Measurements from ENCODE around the gene ANAPC7.
A peak's percentile ranks its signal among the peaks of the same experiment; 100 is the strongest.
"Not testable (repeated sequence)": the region's sequence is repeated elsewhere in the genome, so short reads cannot be mapped to it uniquely, and the experiment has no call there.

ANAPC7 gene

DNA sequence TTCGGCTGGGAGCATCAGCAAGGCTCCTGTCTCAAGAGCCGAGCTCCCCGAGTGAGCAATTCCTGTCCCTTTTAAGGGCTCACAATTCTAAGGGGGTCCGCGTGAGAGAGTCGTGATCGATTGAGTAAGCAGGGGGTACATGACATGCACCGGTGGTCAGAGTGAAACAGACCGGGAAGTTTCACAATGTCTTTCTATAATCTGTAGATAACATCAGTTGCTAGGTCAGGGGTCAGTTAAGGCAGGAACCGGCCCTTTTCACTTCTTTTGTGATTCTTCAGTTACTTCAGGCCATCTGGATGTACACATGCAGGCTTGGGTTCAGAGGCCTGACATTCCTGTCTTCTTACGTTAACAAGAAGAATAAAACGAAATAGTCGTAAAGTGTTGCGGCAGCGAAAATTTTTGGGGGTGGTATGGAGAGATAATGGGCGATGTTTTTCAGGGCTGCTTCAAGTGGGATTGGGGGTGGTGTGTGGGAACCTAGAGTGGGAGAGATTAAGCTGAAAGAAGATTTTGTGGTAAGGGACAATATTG, 1.7 kb upstream of the ANAPC7 start:
- Mint-ChIP-seq H3K27me3 (ENCODE audit: low read depth) (peaks cover 14% of the 10 kb centered on the region), H3K4me1 (ENCODE audit: low read depth) (peaks cover 12% of the 10 kb centered on the region)
- H3K4me3 Mint-ChIP-seq; H3K27ac Mint-ChIP-seq; H3K9me3 Mint-ChIP-seq; H3K36me3 Mint-ChIP-seq (ENCODE audit: low read depth): not testable (repeated sequence)

DNA sequence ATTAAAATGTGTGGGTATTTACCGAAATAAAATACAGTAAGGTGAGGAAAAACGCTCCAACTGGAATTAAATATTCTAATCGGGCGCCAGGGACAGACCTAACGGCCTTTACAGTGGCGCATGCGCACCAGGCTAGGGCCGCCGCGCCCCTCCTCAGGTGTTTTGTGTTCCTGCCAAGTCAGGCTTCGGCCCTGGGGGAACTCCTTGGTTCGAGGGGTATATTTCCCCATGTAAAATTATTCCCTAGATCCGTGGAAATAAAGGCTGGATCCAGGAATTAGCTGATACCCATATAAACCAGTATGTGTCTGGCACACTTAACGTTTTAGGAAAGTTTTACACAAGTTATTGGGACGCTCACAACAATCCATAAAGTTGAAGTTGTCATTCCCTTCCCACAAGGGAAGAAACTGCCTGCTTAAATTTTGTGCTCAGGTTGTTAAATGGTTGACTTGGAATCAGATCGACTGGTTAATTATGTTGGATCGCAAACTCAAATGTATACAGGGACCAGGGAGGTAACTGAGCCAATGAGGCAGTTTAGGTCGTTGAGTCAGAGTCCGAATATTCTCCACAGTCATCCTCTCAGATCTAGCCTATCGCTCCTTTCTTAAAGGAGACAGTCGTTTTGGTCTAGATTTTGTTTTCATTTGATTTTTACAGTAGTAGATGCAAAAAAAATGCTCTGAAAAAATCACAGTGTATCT, 621 bp upstream of the ANAPC7 start:
- Mint-ChIP-seq H3K36me3 (ENCODE audit: low read depth) (peaks cover 13% of the 10 kb centered on the region), H3K27ac (peak overlapping the region; percentile 96), H3K9me3 (no peaks in the 10 kb centered on the region), H3K4me1 (ENCODE audit: low read depth) (peaks cover 12% of the 10 kb centered on the region), H3K27me3 (ENCODE audit: low read depth) (peaks cover 4% of the 10 kb centered on the region), H3K4me3 (peak overlapping the region; percentile 99)

DNA sequence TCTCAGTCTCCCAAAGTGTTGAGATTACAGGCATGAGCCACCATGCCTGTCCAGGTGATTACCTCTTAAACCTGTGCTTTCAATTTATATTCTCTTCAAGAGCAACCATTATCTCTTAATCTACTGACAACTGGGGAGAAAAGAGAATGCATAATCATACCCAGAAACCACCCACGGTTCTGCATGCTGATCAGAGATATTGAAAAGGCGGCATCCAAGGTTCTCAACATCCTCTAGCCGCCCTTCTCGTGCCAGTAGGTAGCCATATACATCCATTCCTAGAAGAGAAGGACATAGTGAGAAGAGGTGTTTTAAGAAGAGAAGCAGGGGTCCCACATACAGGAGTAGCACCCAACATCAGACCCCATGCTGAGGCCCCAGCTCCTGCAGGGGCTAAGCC, 20.8 kb downstream of the ANAPC7 start:
- no peak overlapping the region for H3K27ac Mint-ChIP-seq
- peaks cover 40% of the 10 kb centered on the region for H3K36me3 Mint-ChIP-seq (ENCODE audit: low read depth)

DNA sequence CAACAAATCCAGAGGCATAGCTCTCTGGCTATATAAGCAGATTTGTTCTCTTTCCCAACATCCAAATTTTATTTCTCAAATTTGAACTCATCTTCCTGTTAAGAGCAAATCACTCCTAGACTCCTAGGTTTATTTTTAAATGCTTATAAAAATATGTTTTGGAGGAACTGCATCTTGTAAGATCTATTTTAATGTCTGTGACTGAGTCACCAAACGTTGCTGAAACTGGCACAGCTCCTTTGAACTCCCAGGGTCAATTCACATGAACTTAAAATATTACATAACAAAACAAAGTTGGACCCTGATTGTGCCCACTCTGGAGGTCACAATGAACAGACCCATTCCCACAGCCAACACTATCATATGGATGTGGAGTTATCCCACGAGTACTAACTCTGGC, 23.9 kb downstream of the ANAPC7 start:
- Mint-ChIP-seq H3K27me3 (ENCODE audit: low read depth) (no peaks in the 10 kb centered on the region), H3K9me3 (no peaks in the 10 kb centered on the region), H3K4me3 (no peak overlapping the region), H3K36me3 (ENCODE audit: low read depth) (peaks cover 42% of the 10 kb centered on the region), H3K4me1 (ENCODE audit: low read depth) (peaks cover 4% of the 10 kb centered on the region), H3K27ac (no peak overlapping the region)

More for the DNA sequence above, 20.8 kb downstream of the ANAPC7 start:
- H3K4me3 Mint-ChIP-seq = no peak overlapping the region
- peaks cover 6% of the 10 kb centered on the region for H3K4me1 Mint-ChIP-seq (ENCODE audit: low read depth)
- H3K9me3 Mint-ChIP-seq = no peaks in the 10 kb centered on the region
- no peaks in the 10 kb centered on the region for H3K27me3 Mint-ChIP-seq (ENCODE audit: low read depth)

DNA sequence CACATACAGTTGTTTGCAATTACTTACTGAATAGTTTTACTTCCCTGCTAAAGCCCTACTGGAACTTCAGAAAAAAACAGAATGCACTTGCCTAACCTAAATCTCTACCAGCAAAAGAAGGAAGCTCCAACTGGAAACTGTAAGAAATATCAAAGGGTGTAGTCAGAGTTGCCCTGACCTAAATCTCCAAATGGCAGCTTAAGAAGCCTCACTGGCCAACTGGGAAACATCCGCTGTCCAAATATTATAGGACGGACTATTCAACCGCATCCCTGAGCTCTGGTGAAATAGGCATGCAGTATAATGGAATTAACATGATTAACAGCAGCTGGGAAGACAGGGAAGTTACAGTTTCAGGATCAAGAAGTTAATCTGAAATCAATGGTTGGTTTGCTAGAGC, 24.3 kb downstream of the ANAPC7 start:
- Mint-ChIP-seq H3K4me3 (no peak overlapping the region), H3K9me3 (no peaks in the 10 kb centered on the region), H3K27me3 (ENCODE audit: low read depth) (no peaks in the 10 kb centered on the region), H3K4me1 (ENCODE audit: low read depth) (peaks cover 4% of the 10 kb centered on the region), H3K36me3 (ENCODE audit: low read depth) (peaks cover 47% of the 10 kb centered on the region), H3K27ac (no peak overlapping the region)

DNA sequence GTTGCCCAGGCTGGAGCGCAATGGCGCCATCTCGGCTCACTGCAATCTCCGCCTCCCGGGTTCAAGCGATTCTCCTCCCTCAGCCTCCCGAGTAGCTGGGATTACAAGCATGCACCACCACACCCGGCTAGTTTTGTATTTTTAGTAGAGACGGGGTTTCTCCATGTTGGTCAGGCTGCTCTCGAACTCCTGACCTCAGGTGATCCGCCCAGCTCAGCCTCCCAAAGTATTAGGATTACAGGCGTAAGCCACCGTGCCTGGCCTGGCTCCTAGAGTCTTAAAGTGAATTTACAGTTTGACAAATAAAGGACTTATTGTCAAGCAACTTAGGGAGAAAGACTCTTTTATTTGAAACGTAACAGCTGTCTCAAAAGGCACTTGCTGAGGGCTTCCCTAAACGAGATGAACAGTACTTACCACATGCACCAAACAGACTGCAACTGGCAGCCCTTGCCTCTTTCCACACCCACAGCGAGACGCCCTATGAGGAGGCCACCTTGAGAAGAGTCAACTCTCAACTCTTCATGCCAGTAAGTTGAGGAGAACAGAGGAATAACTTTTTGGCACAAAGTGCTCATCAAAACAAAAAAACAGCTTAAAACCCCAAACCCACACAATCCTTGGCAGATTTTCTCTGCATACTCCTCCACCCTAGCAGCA, 25.2 kb downstream of the ANAPC7 start:
- H3K9me3 Mint-ChIP-seq; H3K27me3 Mint-ChIP-seq (ENCODE audit: low read depth); H3K4me3 Mint-ChIP-seq; H3K4me1 Mint-ChIP-seq (ENCODE audit: low read depth); H3K27ac Mint-ChIP-seq: not testable (repeated sequence)
- peaks cover 49% of the 10 kb centered on the region for H3K36me3 Mint-ChIP-seq (ENCODE audit: low read depth)

DNA sequence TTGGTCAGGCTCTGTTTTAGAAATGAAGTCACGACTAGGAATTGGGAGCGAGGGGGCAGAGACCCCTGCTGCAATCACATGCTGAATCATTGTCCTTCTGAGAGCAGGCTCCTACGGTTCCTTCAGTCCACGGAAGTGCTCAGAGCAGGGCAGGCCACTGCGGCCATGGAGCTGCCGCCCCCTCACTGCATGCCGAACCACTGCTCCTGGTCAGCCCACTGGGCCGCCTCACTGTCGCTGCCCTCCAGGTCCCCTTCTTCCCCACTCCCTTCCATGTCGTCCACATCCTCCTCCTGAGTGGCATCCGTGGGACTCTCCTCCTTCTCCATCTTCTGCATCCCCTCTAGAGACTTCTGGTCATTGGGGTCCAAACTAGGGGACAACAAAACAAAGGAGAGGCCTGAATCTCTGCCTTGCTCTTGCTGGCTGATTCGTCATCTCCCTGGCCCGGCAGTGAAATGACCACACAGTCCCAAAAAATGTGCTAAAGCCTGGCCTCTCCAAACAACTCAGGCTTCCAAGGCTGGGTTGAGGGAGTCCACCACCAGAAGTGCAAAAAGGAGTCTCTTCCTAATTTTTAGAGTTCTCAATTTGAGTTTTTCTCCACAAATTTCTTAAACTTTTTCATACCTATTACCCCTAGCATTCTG, 29.4 kb downstream of the ANAPC7 start:
- Mint-ChIP-seq H3K9me3 (no peaks in the 10 kb centered on the region), H3K36me3 (ENCODE audit: low read depth) (peaks cover 35% of the 10 kb centered on the region), H3K4me3 (no peak overlapping the region), H3K4me1 (ENCODE audit: low read depth) (no peaks in the 10 kb centered on the region), H3K27me3 (ENCODE audit: low read depth) (no peaks in the 10 kb centered on the region), H3K27ac (no peak overlapping the region)

DNA sequence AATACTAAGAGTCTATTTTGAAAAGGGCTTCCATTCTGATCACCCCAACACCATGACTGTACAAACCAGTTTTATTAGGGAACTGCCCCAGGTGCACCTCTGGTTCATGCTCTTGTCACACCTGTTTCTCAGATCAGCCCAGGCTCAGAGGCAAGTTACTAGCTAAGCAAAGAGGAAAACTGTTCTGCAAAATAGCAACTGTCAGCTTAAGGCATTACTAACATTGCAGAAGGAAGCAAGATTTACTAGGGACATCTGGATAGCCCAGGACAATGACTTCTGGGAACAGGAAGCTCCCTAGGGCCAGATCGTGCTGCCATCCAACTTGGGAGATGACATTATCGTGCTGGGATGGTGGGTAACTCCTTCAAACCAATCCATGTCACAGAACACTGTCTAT, 30.1 kb downstream of the ANAPC7 start:
- H3K27ac Mint-ChIP-seq = no peak overlapping the region
- no peaks in the 10 kb centered on the region for H3K4me1 Mint-ChIP-seq (ENCODE audit: low read depth)
- no peaks in the 10 kb centered on the region for H3K9me3 Mint-ChIP-seq
- no peaks in the 10 kb centered on the region for H3K27me3 Mint-ChIP-seq (ENCODE audit: low read depth)
- no peak overlapping the region for H3K4me3 Mint-ChIP-seq
- peaks cover 32% of the 10 kb centered on the region for H3K36me3 Mint-ChIP-seq (ENCODE audit: low read depth)

DNA sequence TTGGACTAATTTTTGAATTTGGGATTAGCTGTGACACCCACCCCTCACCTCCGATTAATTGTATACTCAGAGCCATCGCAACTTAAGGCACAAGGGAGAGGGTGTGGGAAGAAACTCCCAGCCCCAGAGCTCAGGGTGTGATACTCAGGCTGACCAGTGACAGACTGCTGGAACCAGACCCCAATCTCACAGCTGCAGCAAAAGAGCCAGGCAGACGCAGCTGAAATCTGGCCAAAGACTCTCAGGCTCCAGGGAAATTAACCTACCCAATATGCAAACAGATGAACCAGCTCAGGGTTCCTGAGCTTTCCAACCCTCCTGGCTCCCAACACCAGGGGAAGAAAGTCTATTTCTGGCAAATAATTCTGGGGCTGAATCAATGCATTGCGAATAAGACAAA, 30.5 kb downstream of the ANAPC7 start:
- Mint-ChIP-seq H3K9me3 (no peaks in the 10 kb centered on the region), H3K36me3 (ENCODE audit: low read depth) (peaks cover 30% of the 10 kb centered on the region), H3K27ac (no peak overlapping the region), H3K4me3 (no peak overlapping the region), H3K27me3 (ENCODE audit: low read depth) (no peaks in the 10 kb centered on the region), H3K4me1 (ENCODE audit: low read depth) (no peaks in the 10 kb centered on the region)

DNA sequence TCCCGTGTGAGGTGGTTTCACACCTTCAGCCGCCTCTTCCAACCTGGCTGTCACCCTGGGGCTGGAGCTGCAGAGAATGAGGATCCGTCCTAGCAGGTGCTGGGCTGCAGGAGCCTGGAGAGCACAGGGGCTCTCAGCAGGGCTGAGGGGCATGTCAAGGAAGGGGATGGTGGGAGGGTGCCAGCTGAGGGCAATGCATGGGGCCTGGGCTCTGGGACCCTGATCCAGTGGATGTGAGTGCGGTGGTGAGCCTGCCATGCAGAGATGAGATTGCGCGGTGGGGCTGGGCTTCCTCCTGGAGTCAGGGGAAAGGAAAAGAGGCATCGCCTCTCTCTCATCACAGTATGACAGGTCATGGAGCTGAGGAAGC, 31.5 kb downstream of the ANAPC7 start:
- no peak overlapping the region for H3K27ac Mint-ChIP-seq
- H3K27me3 Mint-ChIP-seq (ENCODE audit: low read depth) = no peaks in the 10 kb centered on the region
- no peaks in the 10 kb centered on the region for H3K9me3 Mint-ChIP-seq
- no peak overlapping the region for H3K4me3 Mint-ChIP-seq
- peaks cover 23% of the 10 kb centered on the region for H3K36me3 Mint-ChIP-seq (ENCODE audit: low read depth)
- H3K4me1 Mint-ChIP-seq (ENCODE audit: low read depth) = no peaks in the 10 kb centered on the region

DNA sequence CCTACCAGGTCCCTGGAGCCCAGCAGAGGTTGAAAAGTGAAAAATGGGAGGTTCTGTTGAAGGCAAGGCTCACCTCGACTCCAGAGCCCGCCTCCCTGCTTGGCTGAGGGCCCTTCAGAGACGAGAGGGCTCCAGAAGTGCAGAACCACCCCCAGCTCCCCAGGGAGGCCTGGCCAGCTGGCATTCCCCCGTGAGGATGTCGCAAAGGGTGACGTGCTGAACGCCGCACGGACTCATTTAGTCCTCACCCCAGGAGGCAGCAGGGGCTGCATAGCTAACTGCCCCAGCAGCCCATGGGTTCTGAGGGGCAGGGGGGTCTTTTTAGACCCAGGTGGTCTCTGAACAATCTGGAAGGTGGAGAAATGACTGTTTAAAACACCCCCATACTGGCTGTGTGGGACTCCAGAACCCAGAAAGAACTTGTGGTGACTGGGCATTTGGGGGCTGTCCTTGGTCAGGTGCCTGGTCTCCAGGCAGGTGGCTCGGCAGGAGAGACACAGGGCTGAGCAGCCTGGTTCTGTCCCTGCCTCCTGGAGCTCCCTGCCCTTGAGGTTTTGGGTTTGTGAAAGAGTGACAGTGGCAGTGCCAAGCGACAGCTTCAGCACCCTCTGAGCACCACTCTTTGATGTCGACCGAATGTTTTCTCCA, 32.0 kb downstream of the ANAPC7 start:
- Mint-ChIP-seq H3K4me3 (no peak overlapping the region), H3K27ac (no peak overlapping the region), H3K36me3 (ENCODE audit: low read depth) (peaks cover 23% of the 10 kb centered on the region), H3K4me1 (ENCODE audit: low read depth) (no peaks in the 10 kb centered on the region), H3K9me3 (no peaks in the 10 kb centered on the region), H3K27me3 (ENCODE audit: low read depth) (no peaks in the 10 kb centered on the region)

DNA sequence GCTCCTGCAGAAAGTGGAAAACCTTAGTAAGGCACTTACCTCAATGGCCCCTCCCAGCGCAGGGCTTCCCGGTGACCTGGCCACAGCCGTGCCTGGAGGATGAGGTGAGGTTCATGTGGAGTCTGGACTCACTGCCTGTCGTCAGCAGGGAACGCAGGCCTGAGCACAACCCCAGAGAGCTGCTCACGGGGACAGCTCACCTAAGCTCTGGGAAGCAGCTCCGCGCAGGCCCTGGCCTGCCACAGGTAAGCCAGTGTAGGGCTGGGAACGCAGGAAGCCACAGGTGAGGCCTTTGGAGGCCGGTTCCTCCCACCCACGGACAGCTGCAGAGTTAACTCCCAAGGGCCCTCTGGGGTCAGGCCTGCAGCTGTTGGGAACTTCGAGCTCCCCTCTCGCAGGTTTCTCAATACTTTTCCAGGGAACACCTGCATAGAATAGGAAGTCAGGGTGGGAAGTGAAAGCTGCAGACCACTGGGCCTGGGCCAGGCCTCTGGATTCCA, 32.7 kb downstream of the ANAPC7 start:
- Mint-ChIP-seq H3K27me3 (ENCODE audit: low read depth) (no peaks in the 10 kb centered on the region), H3K4me3 (no peak overlapping the region), H3K4me1 (ENCODE audit: low read depth) (no peaks in the 10 kb centered on the region), H3K27ac (no peak overlapping the region), H3K9me3 (no peaks in the 10 kb centered on the region), H3K36me3 (ENCODE audit: low read depth) (peaks cover 19% of the 10 kb centered on the region)

DNA sequence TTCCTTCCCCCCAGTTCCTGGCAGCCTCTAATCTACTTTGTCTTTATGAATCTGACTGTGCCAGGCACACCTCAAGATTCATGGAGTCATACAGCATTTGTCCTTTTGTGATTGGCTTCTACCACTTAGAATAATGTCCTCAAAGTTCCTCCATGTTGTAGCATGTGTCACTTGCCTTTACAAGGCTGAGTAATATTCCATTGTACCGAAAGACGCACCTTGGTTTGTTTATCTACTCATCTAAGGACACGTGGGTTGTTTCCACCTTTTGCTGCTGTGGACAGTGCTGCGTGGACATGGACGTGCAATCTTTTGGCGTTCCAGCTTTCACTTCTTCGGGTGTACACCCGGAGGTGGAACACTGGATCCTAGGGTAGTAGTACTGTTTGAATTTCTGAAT, 33.5 kb downstream of the ANAPC7 start:
- peaks cover 14% of the 10 kb centered on the region for H3K36me3 Mint-ChIP-seq (ENCODE audit: low read depth)
- no peaks in the 10 kb centered on the region for H3K4me1 Mint-ChIP-seq (ENCODE audit: low read depth)
- no peaks in the 10 kb centered on the region for H3K27me3 Mint-ChIP-seq (ENCODE audit: low read depth)
- no peak overlapping the region for H3K4me3 Mint-ChIP-seq
- no peaks in the 10 kb centered on the region for H3K9me3 Mint-ChIP-seq
- H3K27ac Mint-ChIP-seq = no peak overlapping the region

DNA sequence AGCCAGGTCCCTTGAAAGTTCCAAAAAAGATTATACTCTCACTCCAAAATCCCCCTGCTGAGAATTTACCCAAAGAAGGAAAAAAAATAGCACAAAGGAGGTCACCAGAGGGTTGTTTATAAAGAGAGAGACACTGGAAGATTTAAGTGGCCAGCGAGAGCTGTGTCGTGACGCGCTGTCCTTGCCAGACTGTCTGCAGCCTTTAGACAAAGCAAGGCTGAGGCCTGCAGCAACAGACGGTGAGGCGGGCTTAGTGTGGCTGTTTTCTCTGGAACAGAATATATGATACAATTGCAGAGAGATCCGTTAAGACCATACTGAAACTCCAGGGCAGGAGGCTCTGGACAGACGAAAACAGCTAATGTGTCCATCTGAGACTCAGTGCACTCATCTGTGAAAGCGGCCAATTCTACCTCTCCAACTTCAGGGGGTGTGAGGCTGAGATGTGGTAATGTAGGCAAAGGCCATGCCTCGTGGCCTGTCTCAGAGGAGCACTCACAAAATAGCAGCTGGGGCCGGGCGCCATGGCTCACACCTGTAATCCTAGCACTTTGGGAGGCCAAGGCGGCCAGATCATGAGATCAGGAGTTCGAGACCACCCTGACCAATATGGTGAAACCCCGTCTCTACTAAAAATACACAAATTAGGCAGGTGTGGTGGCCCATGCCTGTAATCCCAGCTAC, 36.2 kb downstream of the ANAPC7 start:
- Mint-ChIP-seq H3K36me3 (ENCODE audit: low read depth) (no peaks in the 10 kb centered on the region), H3K4me1 (ENCODE audit: low read depth) (no peaks in the 10 kb centered on the region), H3K9me3 (no peaks in the 10 kb centered on the region), H3K27ac (no peak overlapping the region), H3K27me3 (ENCODE audit: low read depth) (no peaks in the 10 kb centered on the region), H3K4me3 (no peak overlapping the region)
